ENCODE measurements around the gene KCNH1. TPM values are rescaled to one million over a fixed set of nuclear protein-coding genes. Genes with fewer than 3 reads are reported as not detected.

The KCNH1 gene
- polyA plus RNA-seq, 1 donor from 2014 or later, result 3.9 TPM

DNA sequence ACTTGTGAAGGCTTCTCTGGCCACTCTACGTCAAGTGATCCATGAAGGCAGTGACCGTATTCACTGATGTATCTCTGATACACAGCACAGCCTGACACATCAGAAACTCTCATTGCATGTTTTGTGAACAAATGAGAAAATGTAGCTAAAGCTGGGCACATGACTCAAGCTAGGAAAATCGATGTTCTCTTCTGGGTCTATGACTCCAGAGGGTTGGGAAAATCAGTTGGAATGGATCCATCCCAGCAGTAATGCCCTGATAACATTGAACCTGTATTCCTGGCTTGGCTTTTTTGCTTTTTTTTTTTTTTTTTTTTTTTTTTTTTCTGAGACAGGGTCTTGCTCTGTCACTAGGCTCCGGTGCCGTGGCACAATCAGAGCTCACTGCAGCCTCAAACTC is 395.7 kb downstream of the KCNH1 start:
- H3K27me3 ChIP-seq (ENCODE audit: insufficient read depth, low read depth, low read length), result no peaks in the 10 kb centered on the region
- H3K79me2 ChIP-seq (replicated peaks; ENCODE audit: insufficient read depth, low read length), result no peaks in the 10 kb centered on the region
- no peaks in the 10 kb centered on the region for H3K36me3 ChIP-seq (ENCODE audit: insufficient read depth, low read length)
- no peaks in the 10 kb centered on the region for H4K20me1 ChIP-seq (ENCODE audit: insufficient read depth)
- no peak overlapping the region for H3K4me2 ChIP-seq (ENCODE audit: low read length)
- TF ChIP-seq, protein P1, sequence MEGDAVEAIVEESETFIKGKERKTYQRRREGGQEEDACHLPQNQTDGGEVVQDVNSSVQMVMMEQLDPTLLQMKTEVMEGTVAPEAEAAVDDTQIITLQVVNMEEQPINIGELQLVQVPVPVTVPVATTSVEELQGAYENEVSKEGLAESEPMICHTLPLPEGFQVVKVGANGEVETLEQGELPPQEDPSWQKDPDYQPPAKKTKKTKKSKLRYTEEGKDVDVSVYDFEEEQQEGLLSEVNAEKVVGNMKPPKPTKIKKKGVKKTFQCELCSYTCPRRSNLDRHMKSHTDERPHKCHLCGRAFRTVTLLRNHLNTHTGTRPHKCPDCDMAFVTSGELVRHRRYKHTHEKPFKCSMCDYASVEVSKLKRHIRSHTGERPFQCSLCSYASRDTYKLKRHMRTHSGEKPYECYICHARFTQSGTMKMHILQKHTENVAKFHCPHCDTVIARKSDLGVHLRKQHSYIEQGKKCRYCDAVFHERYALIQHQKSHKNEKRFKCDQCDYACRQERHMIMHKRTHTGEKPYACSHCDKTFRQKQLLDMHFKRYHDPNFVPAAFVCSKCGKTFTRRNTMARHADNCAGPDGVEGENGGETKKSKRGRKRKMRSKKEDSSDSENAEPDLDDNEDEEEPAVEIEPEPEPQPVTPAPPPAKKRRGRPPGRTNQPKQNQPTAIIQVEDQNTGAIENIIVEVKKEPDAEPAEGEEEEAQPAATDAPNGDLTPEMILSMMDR (IDR thresholded peaks at IDR 0.05; ENCODE audit: poor library complexity, severe bottlenecking), result no peak
- TF ChIP-seq MXI1 (conservative IDR thresholded peaks at IDR 0.05; ENCODE audit: poor library complexity, severe bottlenecking), result no peak
- no peak for TF ChIP-seq POLR2AphosphoS5 (IDR thresholded peaks at IDR 0.05)
- no peak for TF ChIP-seq RAD21 (conservative IDR thresholded peaks at IDR 0.05)
- TF ChIP-seq, protein P2, sequence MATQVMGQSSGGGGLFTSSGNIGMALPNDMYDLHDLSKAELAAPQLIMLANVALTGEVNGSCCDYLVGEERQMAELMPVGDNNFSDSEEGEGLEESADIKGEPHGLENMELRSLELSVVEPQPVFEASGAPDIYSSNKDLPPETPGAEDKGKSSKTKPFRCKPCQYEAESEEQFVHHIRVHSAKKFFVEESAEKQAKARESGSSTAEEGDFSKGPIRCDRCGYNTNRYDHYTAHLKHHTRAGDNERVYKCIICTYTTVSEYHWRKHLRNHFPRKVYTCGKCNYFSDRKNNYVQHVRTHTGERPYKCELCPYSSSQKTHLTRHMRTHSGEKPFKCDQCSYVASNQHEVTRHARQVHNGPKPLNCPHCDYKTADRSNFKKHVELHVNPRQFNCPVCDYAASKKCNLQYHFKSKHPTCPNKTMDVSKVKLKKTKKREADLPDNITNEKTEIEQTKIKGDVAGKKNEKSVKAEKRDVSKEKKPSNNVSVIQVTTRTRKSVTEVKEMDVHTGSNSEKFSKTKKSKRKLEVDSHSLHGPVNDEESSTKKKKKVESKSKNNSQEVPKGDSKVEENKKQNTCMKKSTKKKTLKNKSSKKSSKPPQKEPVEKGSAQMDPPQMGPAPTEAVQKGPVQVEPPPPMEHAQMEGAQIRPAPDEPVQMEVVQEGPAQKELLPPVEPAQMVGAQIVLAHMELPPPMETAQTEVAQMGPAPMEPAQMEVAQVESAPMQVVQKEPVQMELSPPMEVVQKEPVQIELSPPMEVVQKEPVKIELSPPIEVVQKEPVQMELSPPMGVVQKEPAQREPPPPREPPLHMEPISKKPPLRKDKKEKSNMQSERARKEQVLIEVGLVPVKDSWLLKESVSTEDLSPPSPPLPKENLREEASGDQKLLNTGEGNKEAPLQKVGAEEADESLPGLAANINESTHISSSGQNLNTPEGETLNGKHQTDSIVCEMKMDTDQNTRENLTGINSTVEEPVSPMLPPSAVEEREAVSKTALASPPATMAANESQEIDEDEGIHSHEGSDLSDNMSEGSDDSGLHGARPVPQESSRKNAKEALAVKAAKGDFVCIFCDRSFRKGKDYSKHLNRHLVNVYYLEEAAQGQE (IDR thresholded peaks at IDR 0.05; ENCODE audit: borderline replicate concordance), result no peak
- TF ChIP-seq SMC3 (conservative IDR thresholded peaks at IDR 0.05; ENCODE audit: poor library complexity), result no peak
- TF ChIP-seq EZH2 (IDR thresholded peaks at IDR 0.05; ENCODE audit: borderline replicate concordance, insufficient read depth, low read length, poor library complexity, severe bottlenecking), result no peak
- TF ChIP-seq TAF1 (IDR thresholded peaks at IDR 0.05; ENCODE audit: low read depth), result no peak
- no peak for TF ChIP-seq EP300 (conservative IDR thresholded peaks at IDR 0.05; ENCODE audit: poor library complexity, severe bottlenecking)
- H2AFZ ChIP-seq (ENCODE audit: low read depth, low read length), result no peak overlapping the region
- H3K27ac ChIP-seq (ENCODE audit: low read length), result no peak overlapping the region
- no peak overlapping the region for H3K4me3 ChIP-seq (ENCODE audit: low read length)
- no peak overlapping the region for H3K9ac ChIP-seq (ENCODE audit: low read length)
- no peaks in the 10 kb centered on the region for H3K9me2 ChIP-seq (ENCODE audit: insufficient read depth, low read length)
- no peaks in the 10 kb centered on the region for H3F3A ChIP-seq (ENCODE audit: insufficient read depth, low read length, poor library complexity, severe bottlenecking)
- no peaks in the 10 kb centered on the region for H3K9me3 ChIP-seq (ENCODE audit: low read length)

DNA sequence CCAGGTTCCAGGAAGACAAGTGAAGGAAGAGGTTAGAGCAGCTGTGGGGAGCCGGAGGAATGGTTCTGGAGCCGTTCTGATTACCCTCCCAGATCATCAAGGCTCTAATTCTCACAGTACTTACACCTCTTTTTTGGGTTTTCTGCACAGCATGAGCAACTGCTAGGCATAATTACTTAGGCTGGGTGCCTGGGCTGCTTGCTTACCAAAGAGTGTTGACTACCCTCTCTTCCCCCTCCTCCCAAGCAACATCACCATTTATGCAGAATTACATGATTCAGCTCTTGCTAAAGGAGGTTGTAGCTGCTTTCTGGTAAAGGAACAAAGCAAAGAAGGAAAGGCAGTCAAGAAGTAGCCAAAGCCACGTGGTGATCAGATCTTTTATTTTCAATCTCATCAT is 397.2 kb downstream of the KCNH1 start:
- no peaks in the 10 kb centered on the region for H3K9me2 ChIP-seq (ENCODE audit: insufficient read depth, low read length)
- H3K4me2 ChIP-seq (ENCODE audit: low read length), result no peak overlapping the region
- no peak overlapping the region for H3K27ac ChIP-seq (ENCODE audit: low read length)
- no peak for TF ChIP-seq EP300 (conservative IDR thresholded peaks at IDR 0.05; ENCODE audit: poor library complexity, severe bottlenecking)
- no peak for TF ChIP-seq EZH2 (IDR thresholded peaks at IDR 0.05; ENCODE audit: borderline replicate concordance, insufficient read depth, low read length, poor library complexity, severe bottlenecking)
- TF ChIP-seq, protein P2 (IDR thresholded peaks at IDR 0.05; ENCODE audit: borderline replicate concordance), result no peak
- TF ChIP-seq RAD21 (conservative IDR thresholded peaks at IDR 0.05), result no peak
- no peak for TF ChIP-seq MXI1 (conservative IDR thresholded peaks at IDR 0.05; ENCODE audit: poor library complexity, severe bottlenecking)
- TF ChIP-seq, protein P1 (IDR thresholded peaks at IDR 0.05; ENCODE audit: poor library complexity, severe bottlenecking), result no peak
- TF ChIP-seq TAF1 (IDR thresholded peaks at IDR 0.05; ENCODE audit: low read depth), result no peak
- TF ChIP-seq SMC3 (conservative IDR thresholded peaks at IDR 0.05; ENCODE audit: poor library complexity), result no peak
- no peak for TF ChIP-seq POLR2AphosphoS5 (IDR thresholded peaks at IDR 0.05)
- H3K9ac ChIP-seq (ENCODE audit: low read length), result no peak overlapping the region
- no peaks in the 10 kb centered on the region for H4K20me1 ChIP-seq (ENCODE audit: insufficient read depth)
- no peak overlapping the region for H3K4me3 ChIP-seq (ENCODE audit: low read length)
- no peaks in the 10 kb centered on the region for H3K9me3 ChIP-seq (ENCODE audit: low read length)
- H3K27me3 ChIP-seq (ENCODE audit: insufficient read depth, low read depth, low read length), result no peaks in the 10 kb centered on the region
- no peaks in the 10 kb centered on the region for H3F3A ChIP-seq (ENCODE audit: insufficient read depth, low read length, poor library complexity, severe bottlenecking)
- H2AFZ ChIP-seq (ENCODE audit: low read depth, low read length), result no peak overlapping the region
- H3K36me3 ChIP-seq (ENCODE audit: insufficient read depth, low read length), result no peaks in the 10 kb centered on the region
- no peaks in the 10 kb centered on the region for H3K79me2 ChIP-seq (replicated peaks; ENCODE audit: insufficient read depth, low read length)

Data from neural cell (in vitro differentiated cells).